ENCODE results near the gene ZCCHC2.
A peak's percentile ranks its signal among the peaks of the same experiment; 100 is the strongest.

The ZCCHC2 gene

GRCh38 chr18:62522504-62523254 is at the start of gene ZCCHC2:
ZCCHC2 (plus strand) TSS chr18:62523025; CDS start chr18:62523425, 400 bp downstream.
- DNase-seq: peak; percentile 99

DNA sequence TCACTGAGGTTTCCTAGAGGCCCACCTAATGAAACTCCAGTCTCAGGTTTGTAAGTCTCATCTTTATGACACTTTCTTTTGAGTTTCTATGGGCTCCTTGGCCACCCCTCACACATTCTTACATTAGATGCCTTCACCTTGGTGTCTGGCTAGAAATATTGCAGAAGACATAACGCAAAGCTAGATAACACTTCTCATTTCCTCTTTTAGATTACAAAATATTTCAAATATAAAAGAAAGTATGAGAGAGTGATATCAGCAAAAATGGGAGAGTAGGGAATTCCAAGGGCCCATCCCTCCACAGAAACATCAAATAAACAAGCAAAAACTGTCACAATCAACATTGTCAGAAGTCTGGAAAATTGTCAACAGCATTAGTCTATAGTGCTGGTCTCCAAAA is 43.3 kb upstream of the ZCCHC2 start:
- DNase-seq: no peak

DNA sequence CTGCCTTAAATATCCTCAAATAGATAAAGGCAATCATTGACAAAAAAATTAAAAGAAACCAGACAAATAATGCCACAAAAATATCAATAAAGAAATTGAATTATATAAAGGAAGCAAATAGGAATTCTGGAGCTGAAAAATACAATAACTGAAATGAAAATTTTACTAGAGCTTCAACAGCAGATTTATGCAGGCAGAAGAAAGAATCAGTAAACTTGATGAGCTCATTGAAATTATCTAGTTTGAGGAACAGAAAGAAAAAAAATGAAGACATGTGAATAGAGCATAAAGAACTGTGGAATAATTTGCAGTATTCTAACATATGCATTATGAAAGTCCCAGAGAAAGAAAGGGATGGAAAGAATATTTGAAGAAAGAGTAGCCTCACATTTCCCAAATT is 41.9 kb upstream of the ZCCHC2 start:
- DNase-seq: no peak

GRCh38 chr18:62484941-62485340 is 37.9 kb upstream of the ZCCHC2 start:
- DNase-seq: no peak

DNA sequence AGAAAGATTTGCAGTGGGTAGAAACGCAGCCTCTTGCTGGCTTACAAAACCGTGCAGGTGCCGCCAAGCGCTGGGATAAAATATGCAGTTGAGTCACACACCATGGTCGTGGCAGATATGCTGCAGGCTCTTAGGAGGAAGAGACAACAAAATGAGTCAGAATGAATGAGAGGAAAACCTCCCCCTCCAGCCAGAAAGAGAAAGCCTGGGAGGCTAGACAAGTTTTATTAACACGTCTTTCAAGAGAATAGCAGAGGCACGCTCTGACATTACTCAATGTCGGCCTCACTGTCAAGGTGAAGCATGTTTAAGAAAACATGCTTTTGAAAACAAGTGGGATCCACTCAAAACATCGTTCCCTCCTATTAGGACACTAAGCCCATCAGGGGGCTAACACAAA is 37.1 kb upstream of the ZCCHC2 start:
- DNase-seq: no peak

GRCh38 chr18:62486290-62486964 is 36.4 kb upstream of the ZCCHC2 start:
- no peak for DNase-seq

DNA sequence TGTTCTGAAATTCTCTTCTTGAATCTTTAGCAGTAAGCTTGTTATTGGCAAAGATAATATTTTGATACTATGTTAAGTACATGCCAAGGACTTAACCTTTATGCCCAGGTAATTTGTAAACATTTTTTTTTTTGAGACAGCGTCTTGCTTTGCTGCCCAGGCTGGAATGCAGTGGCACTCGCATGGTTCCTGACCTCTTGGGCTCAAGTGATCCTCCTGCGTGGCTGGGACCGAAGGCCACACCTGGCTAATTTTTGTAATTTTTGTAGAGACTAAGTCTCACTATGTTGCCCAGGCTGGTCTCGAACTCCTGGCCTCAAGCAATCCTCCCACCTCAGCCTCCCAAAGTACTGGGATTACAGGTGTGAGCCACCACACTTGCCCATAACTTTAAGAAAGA is 35.7 kb upstream of the ZCCHC2 start:
- DNase-seq: no peak

DNA sequence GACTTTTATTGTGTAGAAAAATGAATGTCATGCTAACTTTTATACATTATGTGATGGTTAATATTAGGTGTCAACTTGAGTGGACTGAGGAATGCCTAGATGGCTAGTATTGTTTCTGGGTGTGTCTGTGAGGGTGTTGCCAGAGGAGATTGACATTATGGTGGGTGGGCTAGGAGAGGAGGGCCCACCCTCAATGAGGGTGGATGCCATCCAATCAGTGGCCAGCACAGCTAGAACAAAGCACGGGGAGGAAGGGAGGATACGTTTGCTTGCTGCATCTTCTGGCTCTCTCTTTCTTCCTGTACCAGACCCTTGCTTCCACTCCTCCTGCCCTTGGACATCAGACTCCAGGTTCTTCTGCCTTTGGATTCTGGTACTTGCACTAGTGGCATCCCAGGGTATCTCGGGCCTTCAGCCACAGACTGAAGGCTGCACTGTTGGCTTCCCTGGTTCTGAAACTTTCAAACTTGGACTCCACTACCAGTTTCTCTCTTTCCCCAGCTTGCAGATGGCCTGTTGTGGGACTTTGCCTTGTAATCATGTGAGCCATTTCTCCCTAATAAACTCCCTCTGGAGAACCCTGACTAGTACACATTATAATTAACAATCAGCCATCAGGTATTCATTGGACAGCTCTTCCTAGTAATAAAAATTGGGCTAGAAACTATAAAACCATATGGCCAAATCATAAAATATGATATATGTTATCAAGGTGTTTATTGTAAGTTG is 31.7 kb upstream of the ZCCHC2 start:
- DNase-seq: no peak

- no peak for DNase-seq
These were observed 29.6 kb upstream of the ZCCHC2 start for GRCh38 chr18:62493033-62493862.

DNA sequence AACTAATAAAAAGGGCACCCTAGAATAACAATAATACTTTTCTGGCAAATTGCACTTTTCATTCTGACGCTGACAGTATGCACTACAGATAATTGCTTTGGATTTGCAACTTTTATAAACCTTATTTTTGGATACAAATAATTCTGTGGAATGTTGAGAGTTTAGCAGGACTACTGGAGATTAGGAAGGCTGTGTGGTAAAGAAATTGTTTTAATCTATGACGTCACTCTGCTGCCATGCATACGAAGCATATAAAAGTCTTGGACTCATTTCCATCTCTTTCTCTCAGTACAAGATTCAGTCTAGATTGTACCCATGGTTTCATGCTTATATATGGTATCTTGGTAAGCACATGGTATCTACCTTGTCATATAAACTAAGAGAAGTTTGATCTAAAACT is 28.1 kb upstream of the ZCCHC2 start:
- no peak for DNase-seq

DNA sequence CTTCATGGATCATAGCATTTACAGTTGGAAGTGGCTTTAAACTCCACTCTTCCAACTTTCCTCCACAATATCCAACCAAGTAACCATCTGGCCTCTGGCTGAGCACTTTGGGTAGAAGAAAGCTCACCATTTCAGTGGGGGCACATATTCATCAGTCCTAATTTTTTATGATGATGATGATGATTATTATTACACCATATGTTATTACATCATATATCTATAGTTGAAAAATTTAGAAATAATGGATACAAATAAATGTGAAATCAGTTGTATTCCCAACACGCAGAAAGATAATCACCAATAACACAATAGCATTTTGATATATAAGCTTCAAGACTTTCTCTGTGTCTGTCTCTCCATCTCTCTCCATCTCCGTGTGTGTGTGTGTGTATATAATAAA is 26.6 kb upstream of the ZCCHC2 start:
- no peak for DNase-seq

GRCh38 chr18:62497190-62497772 is 25.5 kb upstream of the ZCCHC2 start:
- no peak for DNase-seq

DNA sequence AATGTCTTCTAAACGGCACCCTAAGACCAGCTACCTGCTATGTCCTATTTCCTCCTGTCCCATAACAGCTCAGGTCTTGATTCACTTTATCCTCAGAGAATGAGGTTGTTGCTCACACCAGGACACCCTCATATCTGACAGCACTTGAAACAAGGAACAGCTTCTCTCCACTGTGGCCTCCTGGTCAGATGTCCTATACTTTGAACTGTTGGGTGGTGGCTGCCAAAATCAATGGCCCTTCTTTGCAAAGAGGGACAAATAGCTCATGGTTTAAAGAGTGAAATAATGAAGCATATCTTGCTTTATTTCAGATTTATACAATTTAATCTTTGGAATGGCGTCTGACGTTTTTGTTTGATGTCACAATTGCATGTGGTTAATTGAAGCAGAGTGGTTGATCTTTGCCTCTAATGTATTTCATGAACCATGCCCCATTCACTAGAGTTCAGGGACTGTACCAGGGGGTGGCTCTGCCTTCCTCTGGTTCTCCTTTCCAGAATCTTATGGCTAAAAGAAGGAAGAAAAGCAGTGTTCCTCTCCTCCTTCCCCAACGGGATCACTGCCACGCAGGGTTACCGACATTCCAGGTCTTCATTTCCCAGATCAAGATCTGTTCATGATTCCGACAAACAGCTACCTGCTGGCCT is 24.1 kb upstream of the ZCCHC2 start:
- DNase-seq: no peak

GRCh38 chr18:62499263-62499650 is 23.6 kb upstream of the ZCCHC2 start:
- no peak for DNase-seq

DNA sequence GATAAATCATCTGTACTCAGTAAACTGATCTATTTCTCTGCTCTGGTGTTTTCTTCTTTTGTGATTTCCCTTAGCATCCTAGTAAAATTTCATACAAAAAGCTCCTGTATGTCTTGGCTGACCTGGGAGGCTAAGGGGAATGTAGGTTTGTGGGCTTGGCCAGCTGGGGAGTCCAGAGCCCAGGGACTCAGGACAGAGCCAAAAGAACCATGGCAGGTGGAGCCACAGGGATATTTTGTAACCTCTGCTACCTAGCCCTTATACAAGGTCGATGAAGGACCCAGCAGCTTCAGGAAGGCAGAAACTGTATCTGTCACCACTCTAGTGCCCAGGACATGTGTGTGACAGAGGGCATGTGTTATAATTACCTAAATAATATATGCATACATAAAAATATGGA is 22.7 kb upstream of the ZCCHC2 start:
- DNase-seq: no peak

GRCh38 chr18:62500966-62501591 is 21.7 kb upstream of the ZCCHC2 start:
- DNase-seq: no peak

DNA sequence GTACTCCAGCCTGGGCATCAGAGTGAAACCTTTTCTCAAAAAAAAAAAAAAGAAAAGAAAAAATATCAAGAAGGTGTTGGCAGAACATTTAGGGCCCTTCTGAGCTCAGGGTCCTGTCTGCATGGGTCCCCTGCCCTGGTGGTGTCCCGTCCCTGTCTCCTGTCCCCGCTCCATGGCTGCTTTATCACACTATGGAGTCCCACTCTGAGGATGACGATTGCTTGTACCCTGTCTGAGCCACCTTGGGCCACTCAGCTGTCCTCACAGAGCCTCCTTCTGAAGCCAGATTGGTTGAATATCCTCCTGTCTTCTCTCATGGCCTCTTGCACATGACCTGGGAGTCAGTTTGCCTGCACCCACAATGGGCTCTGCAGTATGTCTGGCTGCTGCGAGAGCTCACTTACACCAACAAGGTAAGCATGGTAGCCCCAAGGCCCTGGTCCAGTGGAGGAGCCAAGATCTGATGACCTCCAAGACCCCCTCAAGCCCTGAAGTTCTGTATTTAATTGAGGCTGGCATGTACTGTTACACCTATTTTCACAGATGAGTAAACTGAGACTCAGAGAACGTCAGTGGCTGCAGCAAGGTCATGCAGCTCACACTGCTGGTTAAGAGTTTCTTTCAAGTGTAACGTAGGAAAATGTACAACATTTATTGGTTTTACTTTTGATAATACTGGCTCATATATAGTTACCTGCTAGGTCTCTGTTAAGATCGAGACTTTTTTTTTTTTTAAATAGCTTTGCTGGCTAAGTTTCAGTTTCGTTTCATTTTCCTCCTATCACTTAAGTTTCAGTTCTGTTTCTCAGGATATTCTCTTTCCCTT is 16.9 kb upstream of the ZCCHC2 start:
- peak; percentile 65 for DNase-seq

- no peak for DNase-seq
These were observed 16.2 kb upstream of the ZCCHC2 start for GRCh38 chr18:62506495-62507143.

DNA sequence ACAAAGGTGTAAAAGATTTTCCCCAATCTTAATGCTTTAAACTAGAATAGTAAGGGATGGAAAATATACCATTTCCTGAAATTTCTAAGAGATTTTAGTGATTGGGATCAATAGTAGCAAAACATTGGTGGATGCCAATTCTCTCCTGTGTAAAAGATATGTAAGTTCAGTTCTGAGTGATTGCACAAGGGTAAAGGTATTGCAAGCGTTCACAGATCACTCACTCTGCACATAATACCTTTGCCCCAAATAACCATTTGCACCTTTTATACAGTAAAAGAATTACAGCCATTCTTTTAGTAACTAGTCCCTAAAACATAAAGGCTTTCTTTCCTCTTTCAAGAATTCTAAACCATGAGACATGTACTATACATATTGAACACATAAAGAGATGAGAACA is 13.0 kb upstream of the ZCCHC2 start:
- DNase-seq: no peak

GRCh38 chr18:62510789-62511188 is 12.0 kb upstream of the ZCCHC2 start:
- no peak for DNase-seq
